CD4-positive, alpha-beta T cell treated with Interleukin-6 at 100 ng/mL for 8 hours (primary cell): ENCODE measurements around the gene ADAMTSL2.

Source experiments
- DNase-seq: peaks from one replicate; pipeline ENCODE4 v3.0.0-alpha.2; 2020; ENCODE audit warnings: mixed read lengths, low spot score

The ADAMTSL2 gene

DNA sequence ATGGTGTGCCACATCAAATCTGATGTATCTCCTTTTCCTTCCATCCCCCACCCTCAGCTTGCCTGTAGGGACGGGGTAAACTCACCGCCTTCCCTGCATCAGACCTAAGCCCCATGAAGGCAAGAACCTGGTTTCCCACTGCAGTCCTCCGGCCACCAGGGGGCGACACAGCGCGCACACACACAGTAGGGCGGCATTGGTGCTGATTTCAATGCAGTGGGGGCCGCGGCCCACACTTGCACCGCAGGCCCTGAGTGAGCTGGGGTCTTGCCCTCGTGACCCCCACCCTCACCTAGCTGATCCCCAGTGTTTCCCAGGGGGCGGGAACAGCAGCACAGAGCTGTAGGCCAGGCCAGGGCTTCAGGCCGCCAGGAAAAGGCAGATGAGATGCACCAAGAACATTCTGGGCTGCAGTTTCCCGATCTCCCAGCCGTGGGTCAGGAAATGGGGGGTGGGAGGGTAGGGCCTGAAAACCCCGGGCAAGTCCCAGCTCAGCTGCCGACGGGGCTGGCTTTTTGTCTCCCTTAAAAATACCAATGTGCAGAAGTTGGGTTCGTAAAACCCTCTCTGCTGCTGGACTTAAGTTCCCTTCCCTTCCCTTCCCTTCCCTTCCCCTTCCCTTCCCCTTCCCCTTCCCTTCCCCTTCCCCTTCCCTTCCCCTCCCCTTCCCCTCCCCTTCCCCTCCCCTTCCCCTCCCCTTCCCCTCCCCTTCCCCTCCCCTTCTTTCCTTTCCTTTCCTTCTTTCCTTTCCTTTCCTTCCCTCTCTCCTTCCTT lies 55.1 kb downstream of the ADAMTSL2 start:
- DNase-seq = no peak

DNA sequence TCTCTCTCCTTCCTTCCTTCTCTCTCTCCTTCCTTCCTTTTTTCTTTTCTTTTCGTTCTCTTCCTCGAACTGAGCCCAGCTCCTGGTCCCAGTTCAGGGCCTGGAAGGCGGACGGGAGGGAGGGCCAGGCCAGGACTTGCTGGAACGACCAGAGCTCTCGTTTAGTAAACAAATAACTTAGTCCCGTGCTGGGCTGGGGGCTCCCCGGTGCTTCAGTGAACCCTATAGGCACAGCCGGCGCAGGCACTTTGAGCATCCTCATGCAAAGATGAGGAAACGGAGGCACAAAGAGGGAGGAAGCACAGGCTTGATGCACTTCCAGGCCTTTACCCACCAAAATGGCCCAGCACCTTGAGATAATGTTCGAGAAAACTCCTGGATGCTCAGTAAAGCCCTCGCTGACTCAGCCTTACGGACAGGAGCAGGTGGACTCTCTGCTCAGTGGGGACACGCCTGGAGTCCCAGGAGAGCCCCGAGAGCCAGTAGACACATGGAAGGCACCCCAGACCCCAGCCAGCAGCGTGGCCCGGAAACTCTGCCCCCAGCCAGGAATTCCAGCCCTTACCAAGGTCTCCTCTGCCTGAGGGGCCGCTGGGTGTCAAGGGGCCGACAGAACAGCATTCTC lies 55.8 kb downstream of the ADAMTSL2 start:
- DNase-seq = no peak

DNA sequence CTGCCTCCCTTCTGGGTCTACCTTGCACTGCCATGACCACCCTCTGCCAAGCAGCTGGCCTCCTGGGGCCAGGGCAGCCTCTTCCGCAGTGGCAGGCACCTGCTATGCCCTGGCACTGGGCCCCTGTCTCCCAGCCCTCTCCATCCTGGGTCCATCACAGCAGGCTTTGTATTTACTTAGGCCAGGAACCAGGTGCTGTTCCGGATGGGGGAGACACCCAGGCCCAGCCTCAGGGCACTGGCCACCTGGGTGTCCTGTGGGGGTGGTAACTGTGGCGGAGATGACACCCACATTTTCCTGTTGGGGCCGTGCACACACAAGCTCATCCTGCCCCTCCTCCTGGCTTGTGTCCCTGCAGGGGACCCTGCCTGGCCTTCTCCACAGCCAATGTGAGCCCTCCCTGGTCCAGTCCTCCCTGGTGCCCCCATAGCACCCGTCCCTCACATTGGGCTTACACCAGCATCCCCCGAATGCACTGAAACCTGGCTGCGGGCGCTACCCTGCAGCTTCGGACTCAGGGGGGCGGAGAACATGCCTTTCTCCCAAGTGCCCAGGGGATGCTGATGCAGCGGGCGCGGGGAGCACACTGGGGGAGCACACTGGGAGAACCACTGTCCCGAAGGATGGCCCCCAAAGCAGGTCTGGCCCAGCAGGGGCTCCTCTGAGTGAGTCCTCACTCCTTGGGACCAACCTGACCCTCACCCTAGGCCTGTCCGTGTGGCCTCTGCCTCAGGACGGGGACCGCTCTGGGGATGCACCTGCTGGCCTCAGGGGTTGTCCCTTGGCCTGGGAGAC lies 56.8 kb downstream of the ADAMTSL2 start:
- no peak for DNase-seq

DNA sequence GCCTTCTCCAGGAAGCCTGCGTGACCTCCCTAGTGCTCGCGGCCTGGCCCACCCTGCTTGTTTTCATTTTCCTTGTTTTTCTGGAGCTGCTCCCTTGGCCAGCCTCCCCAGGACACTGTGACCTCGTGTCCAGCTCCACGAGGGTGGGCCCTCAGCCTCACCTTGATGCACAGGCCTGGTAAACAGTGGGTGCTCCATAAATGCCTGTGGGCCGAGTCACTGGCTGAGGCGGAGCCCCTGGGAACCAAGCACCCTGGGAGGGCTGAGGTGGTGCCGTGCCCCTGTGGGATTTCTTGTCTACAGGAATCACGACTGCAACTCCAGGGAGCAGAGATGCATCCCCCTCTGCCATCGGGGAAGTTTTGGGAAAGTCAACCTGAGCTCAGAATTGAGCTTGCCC lies 57.5 kb downstream of the ADAMTSL2 start:
- DNase-seq = no peak

DNA sequence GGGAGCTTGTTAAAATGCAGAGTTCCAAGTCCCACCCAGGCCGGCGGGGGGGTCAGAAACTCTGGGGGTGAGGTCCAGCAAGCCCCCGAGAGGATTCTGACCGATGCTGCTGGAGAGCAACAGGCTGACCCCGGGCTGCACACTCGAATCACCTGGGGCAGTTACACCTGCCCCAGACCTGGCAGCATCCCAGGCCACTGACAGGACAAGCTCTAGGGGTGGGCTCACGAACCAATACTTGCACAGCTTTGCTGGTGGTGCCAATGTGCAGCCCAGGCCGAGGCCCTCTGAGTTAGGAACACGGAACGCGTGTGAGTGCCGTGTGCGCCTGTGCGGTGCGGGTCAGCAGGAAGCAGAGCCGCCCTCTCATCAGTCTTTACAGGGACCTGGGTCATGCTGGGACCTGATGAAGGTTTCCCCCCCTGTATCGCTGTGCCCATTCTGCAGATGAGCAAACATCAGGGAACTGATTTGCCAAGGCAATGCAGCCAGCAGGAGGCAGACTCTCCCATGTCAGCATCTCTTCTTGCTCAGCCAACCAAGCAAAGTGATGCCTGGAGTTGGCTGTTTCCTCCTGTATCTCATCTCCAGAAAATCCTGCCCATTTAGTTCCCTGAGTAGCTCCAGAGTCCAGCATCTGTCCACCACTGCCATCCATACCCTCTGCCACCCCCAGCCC lies 58.4 kb downstream of the ADAMTSL2 start:
- DNase-seq = no peak

DNA sequence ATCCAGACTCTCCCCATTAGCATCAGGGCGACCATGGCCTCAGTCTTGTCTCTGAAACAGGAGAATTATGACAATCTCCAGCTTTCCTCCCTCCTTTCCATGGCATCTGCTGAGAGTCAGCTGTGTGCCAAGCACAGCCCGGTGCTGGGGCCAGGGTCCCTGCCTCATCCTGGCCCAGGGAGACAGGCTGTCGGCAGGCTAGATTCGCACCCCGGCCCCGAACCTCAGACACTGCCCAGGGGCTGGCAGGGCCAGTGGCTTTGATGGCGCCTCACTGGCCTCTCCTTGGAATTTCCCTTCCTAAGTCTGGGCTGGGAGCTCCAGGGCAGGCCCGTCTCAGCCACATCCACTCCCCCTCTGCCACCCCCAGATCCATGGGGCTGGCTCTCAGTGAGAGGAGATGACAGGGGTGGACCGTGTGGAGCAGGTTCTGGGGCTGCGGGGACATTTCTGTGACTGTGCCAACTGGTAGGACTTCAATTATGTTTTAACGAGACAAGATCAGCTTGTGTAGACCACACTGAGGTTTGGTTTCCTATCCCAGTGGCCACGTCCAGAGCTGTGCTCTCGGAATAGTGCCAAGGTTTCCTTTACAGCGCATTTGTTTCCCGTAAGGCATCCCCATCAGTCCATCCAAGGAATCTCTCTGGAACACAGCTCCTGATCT lies 59.2 kb downstream of the ADAMTSL2 start:
- no peak for DNase-seq

DNA sequence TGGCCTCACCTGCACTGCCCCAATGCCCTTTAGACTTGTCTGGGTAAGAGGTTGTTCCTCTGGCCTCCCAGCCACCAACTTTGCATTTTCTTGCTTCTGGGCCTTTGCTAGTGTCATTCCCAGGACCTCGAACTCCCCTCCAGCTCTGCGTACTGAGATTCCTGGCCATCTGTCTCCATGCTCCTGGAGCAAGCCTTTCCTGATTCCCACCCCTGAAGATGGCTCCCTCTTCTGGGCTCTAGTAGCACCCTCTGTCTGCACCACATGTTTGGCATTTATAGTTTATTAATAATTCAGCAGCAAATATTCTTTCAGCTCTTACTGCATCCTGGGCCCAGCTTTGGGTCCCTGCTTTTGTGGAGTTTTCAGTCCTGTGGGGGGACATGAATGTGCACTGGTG lies 59.8 kb downstream of the ADAMTSL2 start:
- DNase-seq = no peak

DNA sequence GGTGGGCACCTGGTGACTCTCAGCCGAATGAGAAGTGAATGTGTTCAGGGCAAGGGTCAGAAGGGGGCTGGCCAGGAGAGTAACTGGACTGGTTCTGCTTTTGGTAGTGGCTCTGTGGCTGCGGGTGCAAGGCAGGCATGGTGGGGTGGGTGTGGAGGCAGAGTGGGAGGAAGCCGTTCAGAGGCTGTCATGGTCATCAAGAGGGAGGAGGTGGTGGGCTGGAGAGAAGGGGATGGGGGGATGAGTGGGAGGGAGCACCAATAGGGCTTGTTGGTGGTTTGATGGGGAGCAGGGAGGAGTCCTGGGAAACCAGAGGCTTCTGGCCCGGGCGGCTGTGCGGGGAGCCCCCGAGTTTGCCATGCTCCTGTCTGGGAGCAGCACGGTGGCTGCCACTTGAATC lies 61.4 kb downstream of the ADAMTSL2 start:
- no peak for DNase-seq

DNA sequence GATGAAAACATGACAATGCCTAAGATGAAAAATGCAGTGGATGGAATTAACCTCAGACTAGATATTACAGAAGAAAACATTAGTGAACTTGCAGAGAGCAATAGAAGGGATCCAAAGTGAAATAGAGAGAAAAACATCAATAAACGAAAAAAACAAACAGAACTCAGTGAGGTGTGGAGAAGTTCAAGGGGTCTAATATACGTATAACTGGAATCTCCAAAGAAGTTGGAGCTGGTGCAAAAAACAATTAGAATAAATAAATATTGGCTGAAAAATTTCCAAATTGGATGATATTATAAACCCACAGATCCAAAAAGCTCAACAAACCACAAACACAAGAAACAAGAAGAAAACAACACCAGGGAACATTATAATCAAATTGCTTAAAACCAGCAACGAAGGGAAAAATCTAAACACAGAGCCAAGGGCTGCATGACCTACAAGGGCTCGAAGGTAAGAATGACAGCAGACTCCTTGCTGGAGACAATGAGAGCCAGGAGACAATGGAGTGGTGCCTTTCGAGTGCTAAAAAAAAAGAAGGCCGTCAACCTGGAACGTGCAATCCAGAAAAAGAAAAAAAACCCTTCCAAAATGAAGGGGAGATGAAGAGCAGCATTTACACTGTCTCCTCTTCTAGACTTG lies 62.9 kb downstream of the ADAMTSL2 start:
- DNase-seq = no peak

DNA sequence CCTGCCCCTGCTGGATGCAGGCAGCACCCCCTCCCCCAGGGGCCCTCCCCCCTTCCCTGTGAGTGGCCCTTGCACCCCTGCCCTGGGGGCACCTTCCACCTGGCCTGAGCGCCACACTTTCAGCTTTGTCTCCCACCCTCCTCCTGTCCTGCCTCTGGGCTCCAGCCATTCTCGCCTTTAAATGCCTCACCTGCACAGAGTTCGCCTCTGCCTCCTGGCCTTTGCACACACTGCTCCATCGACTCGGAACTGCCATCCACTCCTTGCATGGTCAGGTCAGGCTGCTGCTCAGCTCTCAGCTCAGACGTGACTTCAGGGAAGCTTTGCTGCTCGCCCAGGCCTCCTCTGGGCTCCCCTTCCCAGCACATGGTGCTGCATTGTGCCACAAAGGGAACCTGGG lies 64.5 kb downstream of the ADAMTSL2 start:
- no peak for DNase-seq

DNA sequence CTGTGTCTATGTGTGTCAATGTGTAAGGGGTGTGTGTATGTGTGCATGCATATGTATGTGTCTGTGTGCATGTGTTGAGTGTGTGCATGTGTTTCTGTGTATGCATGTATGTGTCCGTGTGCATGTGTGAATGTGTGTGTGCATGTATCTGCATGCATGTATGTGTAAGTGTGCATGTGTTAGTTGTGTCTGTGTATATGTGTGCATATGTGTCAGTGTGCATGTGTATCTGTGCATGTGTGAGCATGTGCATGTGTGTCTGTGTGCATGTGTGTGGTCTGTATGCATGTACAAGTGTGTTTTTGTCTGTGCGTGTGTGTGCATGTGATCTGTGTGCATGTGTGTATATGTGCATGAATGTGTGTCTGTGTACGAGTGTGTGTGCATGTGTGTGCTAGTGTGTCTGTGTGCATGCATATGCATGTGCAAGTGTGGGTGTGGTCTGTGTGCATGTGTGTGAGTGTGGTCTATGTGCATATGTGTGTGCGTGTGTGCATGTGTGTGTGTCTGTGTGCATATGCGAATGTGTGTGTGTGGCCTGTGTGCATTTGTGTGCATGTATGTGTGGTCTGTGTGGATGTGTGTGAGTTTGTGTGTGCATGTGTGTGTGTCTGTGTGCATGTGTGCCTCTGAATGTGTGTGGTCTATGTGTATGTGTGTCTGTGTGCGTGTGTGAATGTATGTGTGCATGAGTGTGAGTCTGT lies 65.1 kb downstream of the ADAMTSL2 start:
- no peak for DNase-seq

DNA sequence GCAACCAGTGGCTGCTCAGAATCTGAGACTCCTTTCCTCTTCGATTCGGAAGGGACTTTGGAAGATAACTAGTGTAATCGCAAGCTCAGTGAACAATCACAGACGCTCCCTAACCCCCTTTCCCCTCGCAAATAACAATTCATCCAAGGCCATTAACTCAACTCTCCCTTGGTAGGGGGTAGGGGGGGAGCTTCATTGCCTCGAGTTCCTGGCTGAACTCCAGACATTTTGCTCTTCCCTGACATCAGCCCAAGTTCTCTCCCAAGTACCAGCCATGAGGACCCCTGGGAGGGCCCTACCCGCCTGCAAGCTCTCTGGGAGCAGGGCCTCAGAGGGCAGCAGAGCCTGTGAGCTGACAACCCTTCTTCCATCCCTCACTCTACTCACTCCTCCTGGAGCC lies 66.2 kb downstream of the ADAMTSL2 start:
- DNase-seq = no peak

DNA sequence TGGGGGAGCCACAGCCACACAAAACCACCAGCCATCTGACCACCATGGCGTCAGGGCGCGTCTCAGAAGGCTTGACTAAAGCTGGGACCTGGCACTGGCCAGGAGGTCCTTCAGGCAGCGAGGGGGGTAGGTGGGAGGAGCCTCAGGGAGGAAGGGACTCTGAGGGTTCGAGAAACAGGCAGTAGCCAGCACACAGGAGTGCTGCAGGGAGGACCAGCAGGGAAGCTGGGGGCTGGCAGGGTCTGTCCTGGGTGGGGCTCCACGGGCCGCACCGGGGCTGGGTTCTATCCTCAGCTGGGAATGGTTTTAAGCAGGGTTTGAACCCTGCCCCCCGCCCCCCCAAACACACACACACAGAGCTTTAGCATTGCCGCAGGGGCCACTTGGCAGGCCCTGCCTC lies 67.2 kb downstream of the ADAMTSL2 start:
- DNase-seq = no peak

DNA sequence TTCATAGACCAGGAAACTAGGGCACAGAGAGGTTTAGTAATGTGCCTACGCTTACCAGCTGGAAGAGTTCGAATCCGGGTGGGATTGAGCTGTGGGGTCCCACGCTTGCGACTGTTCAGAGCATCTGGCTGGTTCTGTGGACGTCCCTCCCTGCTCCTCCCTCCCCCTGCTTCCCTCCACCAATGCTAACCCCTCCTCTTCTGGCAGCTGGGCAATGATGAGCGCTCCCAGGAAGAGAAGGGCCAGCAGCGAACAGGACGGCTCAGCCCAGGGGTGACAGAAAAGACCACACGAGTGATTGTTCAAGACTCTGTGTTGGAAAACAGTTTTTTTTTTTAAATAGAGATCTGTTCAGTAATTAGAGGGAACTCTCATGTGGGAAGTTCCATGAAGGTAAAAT lies 67.8 kb downstream of the ADAMTSL2 start:
- DNase-seq = no peak

DNA sequence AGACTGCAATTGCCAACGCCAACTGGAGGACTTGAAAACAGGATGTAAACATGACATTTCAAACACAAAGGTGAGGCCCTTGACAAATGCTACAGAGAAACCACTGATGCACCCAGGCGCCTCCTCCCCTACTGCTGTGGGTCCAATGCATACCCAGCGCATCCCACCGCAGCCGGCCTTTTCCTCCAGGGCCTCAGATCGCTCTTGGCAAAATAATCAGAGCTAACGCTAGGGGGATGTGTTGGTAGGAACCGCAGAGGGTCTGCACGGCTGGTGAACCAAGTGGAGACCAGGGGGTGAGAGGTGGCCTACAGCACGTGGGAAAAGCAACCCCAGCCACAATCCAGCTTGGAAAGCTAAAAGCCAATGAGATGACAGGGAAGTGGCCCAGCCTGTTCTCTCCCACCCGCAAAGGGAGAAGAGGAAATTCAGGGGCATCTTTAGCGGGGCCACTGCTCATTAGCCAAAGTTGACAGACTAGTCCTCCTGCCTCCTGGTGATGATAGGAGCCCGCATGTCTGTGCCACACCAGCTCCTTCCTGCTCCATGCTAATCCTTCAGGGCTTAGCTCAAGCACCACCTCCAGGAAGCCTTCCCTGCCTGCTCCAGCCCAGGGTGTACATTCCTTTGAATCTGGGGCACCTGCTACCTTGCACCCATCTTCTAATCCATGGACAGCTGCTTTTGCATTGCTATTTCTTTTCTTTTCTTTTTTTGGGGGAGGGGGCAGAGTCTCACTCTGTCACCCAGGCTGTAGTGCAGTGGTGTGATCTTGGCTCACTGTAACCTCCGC lies 68.8 kb downstream of the ADAMTSL2 start:
- DNase-seq = no peak

DNA sequence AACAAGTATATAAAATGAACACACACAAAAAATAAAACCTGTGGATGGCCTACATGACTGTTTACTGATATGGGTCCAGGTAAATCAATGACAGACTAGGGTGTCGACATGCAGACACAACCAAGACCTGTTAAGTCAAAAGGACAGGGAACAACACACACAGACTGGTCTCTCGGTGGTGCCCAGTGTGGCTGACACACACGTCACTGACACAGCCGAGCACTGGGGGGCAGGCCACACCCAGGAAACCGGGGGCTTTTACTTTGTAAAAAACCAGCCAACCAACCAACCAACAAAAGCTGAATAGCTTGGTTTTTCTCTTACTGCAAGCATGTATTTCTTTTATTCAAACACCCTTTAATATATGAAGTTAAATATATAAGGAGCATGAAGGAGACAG lies 69.7 kb downstream of the ADAMTSL2 start:
- DNase-seq = peak; percentile 9

DNA sequence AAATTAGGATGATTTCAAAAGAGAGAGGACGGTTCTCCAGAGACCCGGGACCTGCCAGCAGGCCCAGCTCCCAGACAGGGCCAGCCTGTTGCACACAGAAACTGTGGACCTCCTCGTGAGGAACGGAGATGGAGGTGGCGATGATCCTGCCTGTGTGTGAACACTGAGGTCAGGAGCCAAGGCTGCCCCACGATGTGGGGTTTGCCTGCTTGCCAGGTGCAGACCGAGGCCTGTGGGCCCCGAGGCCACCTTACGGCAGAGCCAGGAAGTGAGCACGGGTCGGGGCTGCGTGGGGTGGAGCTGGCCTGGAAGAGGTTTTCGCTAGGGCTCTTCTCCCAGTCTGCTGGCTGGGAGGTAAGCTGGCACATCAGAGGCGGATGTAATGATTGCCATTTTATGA lies 70.4 kb downstream of the ADAMTSL2 start:
- DNase-seq = no peak

DNA sequence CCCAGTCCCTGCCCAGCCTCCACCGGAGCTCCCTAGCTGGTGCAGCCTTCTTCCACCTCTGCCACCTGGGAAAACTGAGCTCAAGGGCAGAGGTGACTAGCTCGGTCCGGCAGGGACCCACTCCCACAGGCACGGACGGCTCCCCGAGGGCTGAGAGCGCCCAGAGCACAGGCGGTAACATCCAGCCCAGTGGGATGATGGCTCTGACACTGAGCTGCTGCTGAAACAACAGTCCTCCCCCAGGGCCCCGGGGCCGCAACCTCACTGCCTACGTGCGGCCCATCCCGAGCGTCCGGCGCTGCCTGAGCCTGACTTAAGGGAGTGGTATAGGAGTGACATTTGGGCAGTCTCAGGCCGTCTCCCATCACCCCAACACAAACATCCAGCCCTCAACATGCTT lies 70.9 kb downstream of the ADAMTSL2 start:
- DNase-seq = no peak

DNA sequence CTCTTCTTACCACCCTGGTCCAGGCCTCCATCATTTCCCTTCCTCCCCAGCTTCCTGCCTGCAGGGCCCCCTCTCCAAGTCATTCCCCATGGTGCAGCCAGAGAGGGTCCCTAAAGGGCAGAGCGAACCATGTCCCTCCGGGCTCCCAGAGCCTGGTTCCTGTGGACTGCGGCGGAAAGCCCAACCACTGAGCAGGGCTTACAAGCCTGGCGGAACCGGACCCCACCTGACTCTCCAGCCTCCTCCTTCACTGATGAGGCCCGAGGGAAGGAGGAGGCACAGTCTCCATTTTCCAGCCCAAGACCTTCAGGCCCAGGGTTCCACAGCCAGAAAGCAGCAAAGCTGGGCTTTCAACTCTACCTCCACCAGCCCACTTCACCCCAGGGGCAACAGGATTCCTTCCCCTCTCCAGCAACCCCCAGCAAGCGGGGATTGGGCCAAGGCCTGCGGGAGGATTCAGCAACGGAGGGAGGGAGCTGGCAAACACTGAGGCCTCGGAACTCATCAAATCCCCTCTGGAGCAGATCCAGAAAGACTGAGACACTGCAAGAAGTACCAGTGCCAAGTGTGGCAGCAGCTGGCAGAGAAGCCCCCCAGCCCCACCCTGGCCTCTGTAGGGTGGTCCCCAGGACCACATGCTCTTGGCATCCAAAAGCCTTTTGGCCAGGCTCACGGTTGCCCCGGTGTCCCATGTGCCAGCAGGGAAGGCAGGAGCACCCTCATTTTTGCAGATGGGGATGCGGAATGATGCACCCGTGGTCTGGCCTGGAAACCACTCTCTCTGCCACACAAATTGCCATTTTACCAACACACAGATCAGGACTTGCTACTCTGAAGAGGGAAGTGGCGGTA lies 71.6 kb downstream of the ADAMTSL2 start:
- DNase-seq = no peak
